ENCODE data around the gene ELFN1. TPM values are rescaled to one million over a fixed set of nuclear protein-coding genes. Genes with fewer than 3 reads are reported as not detected.

The ELFN1 gene
- total RNA-seq, 1 experiment from 2014 or later = 1.3 TPM

- DNase-seq (ENCODE audit: extremely low read depth, low read depth) = no peak
These were observed 4.3 kb downstream of the ELFN1 start for GRCh38 chr7:1674161-1675035.

GRCh38 chr7:1675036-1675671, 5.1 kb downstream of the ELFN1 start:
- DNase-seq (ENCODE audit: extremely low read depth, low read depth) = no peak

GRCh38 chr7:1675673-1676549, 5.8 kb downstream of the ELFN1 start:
- DNase-seq (ENCODE audit: extremely low read depth, low read depth) = no peak

GRCh38 chr7:1676550-1677078, 6.5 kb downstream of the ELFN1 start:
- DNase-seq (ENCODE audit: extremely low read depth, low read depth) = no peak

GRCh38 chr7:1677206-1678080, 7.4 kb downstream of the ELFN1 start:
- DNase-seq (ENCODE audit: extremely low read depth, low read depth) = no peak

- DNase-seq (ENCODE audit: extremely low read depth, low read depth) = no peak
These were observed 8.0 kb downstream of the ELFN1 start for GRCh38 chr7:1678081-1678543.

GRCh38 chr7:1678571-1679325, 8.7 kb downstream of the ELFN1 start:
- DNase-seq (ENCODE audit: extremely low read depth, low read depth) = no peak

- no peak for DNase-seq (ENCODE audit: extremely low read depth, low read depth)
These were observed 9.4 kb downstream of the ELFN1 start for GRCh38 chr7:1679326-1679965.

- no peak for DNase-seq (ENCODE audit: extremely low read depth, low read depth)
These were observed 10.1 kb downstream of the ELFN1 start for GRCh38 chr7:1679966-1680730.

- DNase-seq (ENCODE audit: extremely low read depth, low read depth) = no peak
These were observed 11.5 kb downstream of the ELFN1 start for GRCh38 chr7:1681581-1681980.

- no peak for DNase-seq (ENCODE audit: extremely low read depth, low read depth)
These were observed 15.0 kb downstream of the ELFN1 start for GRCh38 chr7:1685000-1685624.

- DNase-seq (ENCODE audit: extremely low read depth, low read depth) = no peak
These were observed 18.5 kb downstream of the ELFN1 start for GRCh38 chr7:1688542-1688941.

- DNase-seq (ENCODE audit: extremely low read depth, low read depth) = no peak
These were observed 19.2 kb downstream of the ELFN1 start for GRCh38 chr7:1689311-1689710.

GRCh38 chr7:1690359-1690958, 20.4 kb downstream of the ELFN1 start:
- no peak for DNase-seq (ENCODE audit: extremely low read depth, low read depth)

- DNase-seq (ENCODE audit: extremely low read depth, low read depth) = no peak
These were observed 21.0 kb downstream of the ELFN1 start for GRCh38 chr7:1691096-1691495.

GRCh38 chr7:1691601-1692514, 21.8 kb downstream of the ELFN1 start:
- DNase-seq (ENCODE audit: extremely low read depth, low read depth) = no peak

Measured in NCI-H460 (cell line).